Retinal pigment epithelial cell (primary cell): ENCODE measurements around the gene MUC4.

Source experiments
- DNase-seq: peaks from one replicate; pipeline ENCODE4 v3.0.0-alpha.2; 2010; ENCODE audit warnings: low read depth
- H3K4me3 ChIP-seq: 2 replicates; pipeline ENCODE4 v1.5.1; 2011; ENCODE audit warnings: mild to moderate bottlenecking, low read length, control low read depth, moderate library complexity
- CTCF ChIP-seq: conservative IDR thresholded peaks from 2 replicates; pipeline ENCODE4 v1.5.1; 2011; ENCODE audit warnings: low read depth, low read length, control low read depth, inconsistent platforms

MUC4 gene

GRCh38 chr3:195701042-195701915 is 110.5 kb downstream of the MUC4 start:
- H3K4me3 ChIP-seq: no peak overlapping the region
- DNase-seq: no peak
- TF ChIP-seq CTCF: no peak

- DNase-seq: no peak
- no peak for TF ChIP-seq CTCF
- no peak overlapping the region for H3K4me3 ChIP-seq
These were observed 111.4 kb downstream of the MUC4 start for GRCh38 chr3:195700319-195700718.

GRCh38 chr3:195699860-195700259 is 111.9 kb downstream of the MUC4 start:
- no peak for TF ChIP-seq CTCF
- H3K4me3 ChIP-seq: no peak overlapping the region
- DNase-seq: no peak

GRCh38 chr3:195699388-195699771 is 112.3 kb downstream of the MUC4 start:
- no peak for DNase-seq
- TF ChIP-seq CTCF: no peak
- no peak overlapping the region for H3K4me3 ChIP-seq

GRCh38 chr3:195698647-195699387 is 112.9 kb downstream of the MUC4 start:
- H3K4me3 ChIP-seq: no peak overlapping the region
- TF ChIP-seq CTCF: no peak
- no peak for DNase-seq

GRCh38 chr3:195698325-195698646 is 113.4 kb downstream of the MUC4 start:
- DNase-seq: no peak
- no peak for TF ChIP-seq CTCF
- no peak overlapping the region for H3K4me3 ChIP-seq
